Panc1 (cell line): ENCODE results near the gene PPP1R1A. TPM values are rescaled to one million over a fixed set of nuclear protein-coding genes. Genes with fewer than 3 reads are reported as not detected.

Experiments used
- ATAC-seq: fragments of 200-7000 bp; cut with Tn5 transposase; 2 replicates; pipeline ENCODE4 v1.9.1; 2020; ENCODE audit warnings: mild to moderate bottlenecking, moderate library complexity
- BruUV-seq: library from RNA; stranded (reverse); fragments of 400-500 nt; replicated peaks from 2 replicates; lab custom pipeline; 2021; lab: Mats Ljungman, UMichigan
- CTCF ChIA-PET: fragments of 300-600 bp; sonication (Branson Sonifier 250); formaldehyde crosslinking; loops from one replicate; lab custom pipeline; 2022; ENCODE audit warnings: antibody characterized with exemption; lab: Charles Lee
- POLR2A ChIA-PET: fragments of 300-600 bp; sonication (Branson Sonifier 250); formaldehyde crosslinking; loops from one replicate; lab custom pipeline; 2022; ENCODE audit warnings: antibody characterized with exemption; lab: Charles Lee
- DNase-seq: peaks from one replicate; pipeline ENCODE4 v3.0.0-alpha.2; 2010; ENCODE audit warnings: low read depth, low spot score
- H3K27ac ChIP-seq: 2 replicates; pipeline ENCODE4 v1.5.1; 2011; ENCODE audit warnings: mild to moderate bottlenecking, low read length, inconsistent platforms
- H3K27me3 ChIP-seq: fragments of 200-500 bp; sonication (Bioruptor generic); 2 replicates; pipeline ENCODE4 v1.6.0; 2014; ENCODE audit warnings: low read length, inconsistent platforms; ENCODE audit not compliant: control insufficient read depth, insufficient read depth
- H3K36me3 ChIP-seq: fragments of 200-500 bp; sonication (Bioruptor generic); 2 replicates; pipeline ENCODE4 v1.5.1; 2014; ENCODE audit warnings: inconsistent platforms, mild to moderate bottlenecking, low read length, moderate library complexity; ENCODE audit not compliant: control insufficient read depth, insufficient read depth
- H3K4me1 ChIP-seq: 2 replicates; pipeline ENCODE4 v1.5.1; 2011; ENCODE audit warnings: inconsistent platforms, mild to moderate bottlenecking, low read length, moderate library complexity; ENCODE audit not compliant: control insufficient read depth, insufficient read depth
- H3K4me3 ChIP-seq, 2 experiments: 2 replicates each; pipeline ENCODE4 v1.5.1; 2011 to 2012; ENCODE audit warnings: low read depth in 2 of 2, low read length in 2 of 2, mild to moderate bottlenecking in 2 of 2, inconsistent platforms in 1 of 2, moderate library complexity in 1 of 2
- H3K9me3 ChIP-seq: fragments of 200-500 bp; sonication (Bioruptor generic); 2 replicates; pipeline ENCODE4 v1.5.1; 2014; ENCODE audit warnings: low read depth, mild to moderate bottlenecking, inconsistent platforms, low read length, moderate library complexity; ENCODE audit not compliant: control insufficient read depth, insufficient read depth
- CTCF ChIP-seq: fragments of 450-650 bp; IDR thresholded peaks from 2 replicates; pipeline ENCODE4 v1.5.1; 2017; ENCODE audit warnings: mild to moderate bottlenecking
- POLR2AphosphoS5 ChIP-seq: IDR thresholded peaks from 2 replicates; pipeline ENCODE4 v1.6.1; 2012; ENCODE audit warnings: mild to moderate bottlenecking, low read depth, low read length, moderate library complexity
- REST ChIP-seq, 2 experiments: IDR thresholded peaks; 2 replicates each; pipeline ENCODE4 v1.6.1; 2011 to 2012; ENCODE audit warnings: low read depth in 2 of 2, control low read depth in 1 of 2, low read length in 1 of 2, mild to moderate bottlenecking in 1 of 2, moderate library complexity in 1 of 2; ENCODE audit not compliant: insufficient read depth in 1 of 2
- SIN3A ChIP-seq: IDR thresholded peaks from 2 replicates; pipeline ENCODE4 v1.6.1; 2012; ENCODE audit warnings: low read depth, mild to moderate bottlenecking, low read length, moderate library complexity, borderline replicate concordance; ENCODE audit not compliant: insufficient read depth
- TCF7L2 ChIP-seq: IDR thresholded peaks from 2 replicates; pipeline ENCODE4 v1.6.1; 2011; ENCODE audit warnings: mild to moderate bottlenecking, low read depth, low read length, inconsistent platforms
- in situ Hi-C: cut with HindIII; loops from 2 replicates; pipeline ENCODE4 v1.10.0; 2016; ENCODE audit warnings: low sequenced_read_pairs, low pct_unique_long_range_greater_than_20kb
- intact Hi-C: fragments of 100-400 bp; cut with micrococcal nuclease; formaldehyde crosslinking; loops from one replicate; pipeline ENCODE4 v1.10.0; 2022; ENCODE audit not compliant: unreplicated experiment
- total RNA-seq: library from RNA; stranded (reverse); gene quantifications from one replicate; pipeline ENCODE4 v1.2.1, GENCODE V29; 2021; ENCODE audit not compliant: unreplicated experiment

PPP1R1A gene
- total RNA-seq, 1 experiment from 2014 or later = 0.23 TPM

GRCh38 chr12:54555670-54556257 lies 32.7 kb downstream of the PPP1R1A start:
- H3K4me3 ChIP-seq = no peak overlapping the region
- no peak overlapping the region for H3K27ac ChIP-seq
- ChIA-PET CTCF (interaction anchor here (0.6 kb wide), 1 partner anchor 8 kb away, joined by 4 read pairs; no protein-coding TSS in a partner anchor), POLR2A (no interaction called here)
- no peak for ATAC-seq
- no peak for DNase-seq
- H3K36me3 ChIP-seq = no peaks in the 10 kb centered on the region
- no peaks in the 10 kb centered on the region for H3K9me3 ChIP-seq
- in situ Hi-C loops = no loop called here
- H3K4me1 ChIP-seq = no peaks in the 10 kb centered on the region
- BruUV-seq = no TSS peak
- no peak for TF ChIP-seq TCF7L2
- TF ChIP-seq REST (IDR thresholded peaks at IDR 0.05; ENCODE audit: insufficient read depth in 1 of 2, low read depth in 2 of 2, low read length in 1 of 2) = no peak
- no peak for TF ChIP-seq POLR2AphosphoS5
- no peak for TF ChIP-seq SIN3A
- no peak for TF ChIP-seq CTCF
- intact Hi-C loops = no loop called here
- peaks cover 53% of the 10 kb centered on the region for H3K27me3 ChIP-seq

- peak; percentile 66; the same call in 1 of the 2 replicates for ATAC-seq
Observed at GRCh38 chr12:54549774-54550451, 38.5 kb downstream of the PPP1R1A start.

More at GRCh38 chr12:54549774-54550451, 38.5 kb downstream of the PPP1R1A start:
- in situ Hi-C loops (no loop called here), intact Hi-C loops (no loop called here)
- BruUV-seq = no TSS peak
- Histone ChIP-seq H3K27ac (no peak overlapping the region), H3K36me3 (no peaks in the 10 kb centered on the region), H3K4me1 (no peaks in the 10 kb centered on the region), H3K27me3 (peaks cover 45% of the 10 kb centered on the region), H3K9me3 (no peaks in the 10 kb centered on the region), H3K4me3 (peak overlapping the region; percentile 22 to 45)
- DNase-seq = no peak
- POLR2A ChIA-PET = no interaction called here
- TF ChIP-seq CTCF (no peak), REST (IDR thresholded peaks at IDR 0.05; ENCODE audit: insufficient read depth in 1 of 2, low read depth in 2 of 2, low read length in 1 of 2) (no peak), TCF7L2 (no peak), SIN3A (no peak), POLR2AphosphoS5 (no peak)
- CTCF ChIA-PET = interaction anchor here (1.0 kb wide), 1 partner anchor 23 kb away, joined by 3 read pairs; no protein-coding TSS in a partner anchor
